H1 (cell line): Measurements from ENCODE around the gene C16orf54. TPM values are rescaled to one million over a fixed set of nuclear protein-coding genes. Genes with fewer than 3 reads are reported as not detected.

ENCODE experiments used
- BACH1 ChIP-seq: IDR thresholded peaks from 2 replicates; pipeline ENCODE4 v1.6.1; 2012; ENCODE audit warnings: low read length, improper control_type of control experiment
- BRCA1 ChIP-seq: IDR thresholded peaks from 2 replicates; pipeline ENCODE4 v1.6.1; 2012; ENCODE audit warnings: low read depth, low read length, improper control_type of control experiment
- CHD1 ChIP-seq: IDR thresholded peaks from 2 replicates; pipeline ENCODE4 v1.6.1; 2012; ENCODE audit warnings: low read depth, low read length, improper control_type of control experiment
- E2F6 ChIP-seq: IDR thresholded peaks from 2 replicates; pipeline ENCODE4 v1.6.1; 2012; ENCODE audit warnings: inconsistent platforms
- EP300 ChIP-seq, 2 experiments: IDR thresholded peaks; 1 replicate in 1 of 2; 2 replicates in 1 of 2; pipeline ENCODE4 v1.6.1; 2011 to 2012; ENCODE audit warnings: low read depth in 2 of 2, low read length in 2 of 2, mild to moderate bottlenecking in 2 of 2, borderline replicate concordance in 1 of 2, inconsistent platforms in 1 of 2, moderate library complexity in 1 of 2
- GABPA ChIP-seq: IDR thresholded peaks from 2 replicates; pipeline ENCODE4 v1.6.1; 2011; ENCODE audit warnings: mild to moderate bottlenecking, low read length, moderate library complexity, borderline replicate concordance; ENCODE audit not compliant: insufficient read depth
- HDAC6 ChIP-seq: IDR thresholded peaks from one replicate; pipeline ENCODE4 v1.7.1; 2012; ENCODE audit warnings: low read depth, mild to moderate bottlenecking, inconsistent platforms, low read length, moderate library complexity
- JUND ChIP-seq: IDR thresholded peaks from 2 replicates; pipeline ENCODE4 v1.6.1; 2011; ENCODE audit warnings: mild to moderate bottlenecking, improper control_type of control experiment, low read length
- KDM5A ChIP-seq: fragments of 200-600 bp; IDR thresholded peaks from 2 replicates; pipeline ENCODE4 v1.7.1; 2012; ENCODE audit warnings: mild to moderate bottlenecking, low read length, inconsistent platforms, mixed read lengths
- NRF1 ChIP-seq: IDR thresholded peaks from 2 replicates; pipeline ENCODE4 v1.6.1; 2011; ENCODE audit warnings: mild to moderate bottlenecking, low read depth, low read length, improper control_type of control experiment
- PHF8 ChIP-seq: fragments of 200-600 bp; sonication (generic); conservative IDR thresholded peaks from 2 replicates; pipeline ENCODE4 v1.7.1; 2012; ENCODE audit warnings: low read depth, mild to moderate bottlenecking, inconsistent platforms, low read length, moderate library complexity
- RAD21 ChIP-seq, 2 experiments: IDR thresholded peaks in 1 of 2; conservative IDR thresholded peaks in 1 of 2; 2 replicates each; pipeline ENCODE4 v1.6.1; 2011; ENCODE audit warnings: low read depth in 2 of 2, low read length in 2 of 2, improper control_type of control experiment in 1 of 2, inconsistent platforms in 1 of 2, mild to moderate bottlenecking in 1 of 2, moderate library complexity in 1 of 2
- RXRA ChIP-seq: IDR thresholded peaks from 2 replicates; pipeline ENCODE4 v1.6.1; 2011; ENCODE audit warnings: low read depth, mild to moderate bottlenecking, low read length, moderate library complexity; ENCODE audit not compliant: insufficient read depth
- SAP30 ChIP-seq: fragments of 300-600 bp; sonication (generic); IDR thresholded peaks from 2 replicates; pipeline ENCODE4 v1.7.1; 2012; ENCODE audit warnings: low read length, moderate library complexity, mild to moderate bottlenecking, inconsistent platforms; ENCODE audit not compliant: insufficient read depth, insufficient replicate concordance
- SIN3A ChIP-seq, 2 experiments: IDR thresholded peaks in 1 of 2; conservative IDR thresholded peaks in 1 of 2; 2 replicates each; pipeline ENCODE4 v1.6.1; 2011 to 2012; ENCODE audit warnings: low read length in 2 of 2, improper control_type of control experiment in 1 of 2, low read depth in 1 of 2, mild to moderate bottlenecking in 1 of 2
- SUZ12 ChIP-seq: fragments of 200-600 bp; sonication (generic); IDR thresholded peaks from 2 replicates; pipeline ENCODE4 v1.6.1; 2012; ENCODE audit warnings: mild to moderate bottlenecking, inconsistent platforms, low read length, moderate library complexity, mixed read lengths
- TAF7 ChIP-seq: optimal IDR thresholded peaks from 2 replicates; pipeline ENCODE3; 2011; ENCODE audit warnings: low read depth, mild to moderate bottlenecking, inconsistent platforms, low read length, moderate library complexity, borderline replicate concordance
- polyA plus RNA-seq, 7 experiments: library from polyadenylated mRNA; depleted of rRNA in 3 of 7; stranded (reverse) in 5 of 7; unstranded in 2 of 7; fragments of >200 nt in 5 of 7; fragments of 200-250 nt in 2 of 7; gene quantifications; 1 replicate in 5 of 7; 2 replicates in 1 of 7; 4 replicates in 1 of 7; pipeline versions ENCODE4 v1.2.1 to v1.2.3, GENCODE V29; 2011 to 2013; ENCODE audit warnings: missing spikeins in 2 of 7, mixed read lengths in 2 of 7
- total RNA-seq: library from RNA; stranded (reverse); fragmentation: NEBNext Ultra II Directional; extraction: Animal tissue kit (Norgen Biotek cat#: 25700); gene quantifications from 2 replicates; pipeline ENCODE4 v1.2.1, GENCODE V29; 2021
- TF ChIP-seq, protein P1 (sequence below): IDR thresholded peaks from 2 replicates; pipeline ENCODE4 v1.6.1; 2011; ENCODE audit warnings: low read depth, mild to moderate bottlenecking, low read length; ENCODE audit not compliant: insufficient read depth
- TF ChIP-seq, protein P2 (sequence below): IDR thresholded peaks from 2 replicates; pipeline ENCODE4 v1.6.1; 2011; ENCODE audit warnings: low read length, improper control_type of control experiment

C16orf54 gene
- total and polyA plus RNA-seq, 2 of the 8 experiments (the other 6 are each of a cell fraction or from before 2014, with no cell fraction given), result not detected

- TF ChIP-seq CHD1 (no peak; the same call in 1 of the 2 replicates), JUND (no peak), HDAC6 (no peak), EP300 (IDR thresholded peaks at IDR 0.05; ENCODE audit: borderline replicate concordance in 1 of 2, low read depth in 2 of 2, low read length in 2 of 2) (no peak), TAF7 (peak; percentile 24), E2F6 (peak; percentile 36; the same call in 1 of the 2 replicates), NRF1 (no peak), RXRA (no peak), SIN3A (conservative IDR thresholded peaks at IDR 0.05 in 1 of 2, IDR thresholded peaks at IDR 0.05 in 1 of 2; ENCODE audit: low read depth in 1 of 2, low read length in 2 of 2) (peak; percentile 78 to 89; a peak in 2 of 4 replicates), PHF8 (peak; percentile 45; the same call in 1 of the 2 replicates), GABPA (no peak), SAP30 (no peak), BRCA1 (no peak), RAD21 (IDR thresholded peaks at IDR 0.05 in 1 of 2, conservative IDR thresholded peaks at IDR 0.05 in 1 of 2; ENCODE audit: low read depth in 2 of 2, low read length in 2 of 2) (0 out of 4 replicates have a peak, but pooled peaks of 1 of the 2 experiments have one; percentile 24), BACH1 (no peak), SUZ12 (no peak), KDM5A (no peak)
- TF ChIP-seq, protein P1, sequence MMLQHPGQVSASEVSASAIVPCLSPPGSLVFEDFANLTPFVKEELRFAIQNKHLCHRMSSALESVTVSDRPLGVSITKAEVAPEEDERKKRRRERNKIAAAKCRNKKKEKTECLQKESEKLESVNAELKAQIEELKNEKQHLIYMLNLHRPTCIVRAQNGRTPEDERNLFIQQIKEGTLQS, result peak; percentile 64
- TF ChIP-seq, protein P2, sequence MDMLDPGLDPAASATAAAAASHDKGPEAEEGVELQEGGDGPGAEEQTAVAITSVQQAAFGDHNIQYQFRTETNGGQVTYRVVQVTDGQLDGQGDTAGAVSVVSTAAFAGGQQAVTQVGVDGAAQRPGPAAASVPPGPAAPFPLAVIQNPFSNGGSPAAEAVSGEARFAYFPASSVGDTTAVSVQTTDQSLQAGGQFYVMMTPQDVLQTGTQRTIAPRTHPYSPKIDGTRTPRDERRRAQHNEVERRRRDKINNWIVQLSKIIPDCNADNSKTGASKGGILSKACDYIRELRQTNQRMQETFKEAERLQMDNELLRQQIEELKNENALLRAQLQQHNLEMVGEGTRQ, result peak; percentile 72
Observed at GRCh38 chr16:29710227-29711219, 35.3 kb downstream of the C16orf54 start (continued).
